Fibroblast of mammary gland (primary cell): ENCODE measurements around the gene CREB3L2.
"Not testable (repeated sequence)": the region's sequence is repeated elsewhere in the genome, so short reads cannot be mapped to it uniquely, and the experiment has no call there.

Experiments
- DNase-seq: peaks from one replicate; pipeline ENCODE4 v3.0.0-alpha.2; 2010; ENCODE audit warnings: low read depth
- H3K4me3 ChIP-seq: 2 replicates; pipeline ENCODE4 v1.5.1; 2011; ENCODE audit warnings: low read depth, mild to moderate bottlenecking, low read length, moderate library complexity; ENCODE audit not compliant: control insufficient read depth
- TF ChIP-seq, protein P1 (sequence below): conservative IDR thresholded peaks from 2 replicates; pipeline ENCODE4 v1.5.1; 2011; ENCODE audit warnings: low read depth, low read length, inconsistent platforms; ENCODE audit not compliant: control insufficient read depth, insufficient read depth

The CREB3L2 gene

DNA sequence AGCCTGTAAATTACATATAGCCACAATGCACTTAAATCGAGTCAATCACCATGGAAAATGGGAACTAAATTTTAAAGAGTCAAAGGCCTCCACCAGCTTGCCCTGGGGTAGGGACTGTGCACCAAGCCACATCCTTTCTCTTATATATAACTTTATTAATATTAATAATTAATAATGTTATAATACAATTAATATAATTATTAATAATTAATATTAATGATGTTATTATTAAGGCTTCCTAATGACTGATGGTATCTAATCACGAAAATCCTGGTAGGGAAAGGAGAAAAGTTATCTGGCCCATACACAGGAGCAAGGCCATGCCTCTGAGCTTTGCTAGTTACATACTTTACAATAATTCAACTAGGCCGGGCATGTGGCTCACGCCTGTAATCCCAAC, 87.9 kb downstream of the CREB3L2 start:
- no peak overlapping the region for H3K4me3 ChIP-seq
- DNase-seq: no peak
- TF ChIP-seq, protein P1, sequence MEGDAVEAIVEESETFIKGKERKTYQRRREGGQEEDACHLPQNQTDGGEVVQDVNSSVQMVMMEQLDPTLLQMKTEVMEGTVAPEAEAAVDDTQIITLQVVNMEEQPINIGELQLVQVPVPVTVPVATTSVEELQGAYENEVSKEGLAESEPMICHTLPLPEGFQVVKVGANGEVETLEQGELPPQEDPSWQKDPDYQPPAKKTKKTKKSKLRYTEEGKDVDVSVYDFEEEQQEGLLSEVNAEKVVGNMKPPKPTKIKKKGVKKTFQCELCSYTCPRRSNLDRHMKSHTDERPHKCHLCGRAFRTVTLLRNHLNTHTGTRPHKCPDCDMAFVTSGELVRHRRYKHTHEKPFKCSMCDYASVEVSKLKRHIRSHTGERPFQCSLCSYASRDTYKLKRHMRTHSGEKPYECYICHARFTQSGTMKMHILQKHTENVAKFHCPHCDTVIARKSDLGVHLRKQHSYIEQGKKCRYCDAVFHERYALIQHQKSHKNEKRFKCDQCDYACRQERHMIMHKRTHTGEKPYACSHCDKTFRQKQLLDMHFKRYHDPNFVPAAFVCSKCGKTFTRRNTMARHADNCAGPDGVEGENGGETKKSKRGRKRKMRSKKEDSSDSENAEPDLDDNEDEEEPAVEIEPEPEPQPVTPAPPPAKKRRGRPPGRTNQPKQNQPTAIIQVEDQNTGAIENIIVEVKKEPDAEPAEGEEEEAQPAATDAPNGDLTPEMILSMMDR: no peak

DNA sequence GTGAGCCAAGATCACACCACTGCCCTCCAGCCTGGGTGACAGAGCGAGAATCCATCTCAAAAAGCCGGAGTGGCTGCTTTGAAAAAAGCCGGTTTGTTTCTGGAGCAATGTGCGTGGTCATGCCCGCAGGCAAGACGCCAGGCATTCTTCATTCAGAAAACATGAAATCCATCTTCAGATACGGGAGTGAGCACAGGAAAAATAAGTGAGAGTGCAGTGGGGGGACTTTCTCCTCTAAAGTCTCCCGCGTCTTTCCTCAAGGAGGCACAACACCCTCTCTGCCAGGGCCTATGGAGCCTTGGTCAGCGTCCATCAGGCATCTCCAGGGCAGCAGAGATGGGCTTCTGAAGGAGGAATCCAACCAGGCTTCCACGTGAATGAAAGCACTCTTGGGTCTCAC, 92.8 kb downstream of the CREB3L2 start:
- peak; percentile 53 for DNase-seq
- TF ChIP-seq, protein P1: no peak
- no peak overlapping the region for H3K4me3 ChIP-seq

GRCh38 chr7:137908106-137908505, 93.8 kb downstream of the CREB3L2 start:
- TF ChIP-seq, protein P1: no peak
- no peak for DNase-seq
- H3K4me3 ChIP-seq: no peak overlapping the region

- DNase-seq, H3K4me3 ChIP-seq: not testable (repeated sequence)
Observed at GRCh38 chr7:137906636-137907035, 95.2 kb downstream of the CREB3L2 start.

GRCh38 chr7:137904833-137905232, 97.1 kb downstream of the CREB3L2 start:
- TF ChIP-seq, protein P1: no peak
- no peak for DNase-seq
- no peak overlapping the region for H3K4me3 ChIP-seq

DNA sequence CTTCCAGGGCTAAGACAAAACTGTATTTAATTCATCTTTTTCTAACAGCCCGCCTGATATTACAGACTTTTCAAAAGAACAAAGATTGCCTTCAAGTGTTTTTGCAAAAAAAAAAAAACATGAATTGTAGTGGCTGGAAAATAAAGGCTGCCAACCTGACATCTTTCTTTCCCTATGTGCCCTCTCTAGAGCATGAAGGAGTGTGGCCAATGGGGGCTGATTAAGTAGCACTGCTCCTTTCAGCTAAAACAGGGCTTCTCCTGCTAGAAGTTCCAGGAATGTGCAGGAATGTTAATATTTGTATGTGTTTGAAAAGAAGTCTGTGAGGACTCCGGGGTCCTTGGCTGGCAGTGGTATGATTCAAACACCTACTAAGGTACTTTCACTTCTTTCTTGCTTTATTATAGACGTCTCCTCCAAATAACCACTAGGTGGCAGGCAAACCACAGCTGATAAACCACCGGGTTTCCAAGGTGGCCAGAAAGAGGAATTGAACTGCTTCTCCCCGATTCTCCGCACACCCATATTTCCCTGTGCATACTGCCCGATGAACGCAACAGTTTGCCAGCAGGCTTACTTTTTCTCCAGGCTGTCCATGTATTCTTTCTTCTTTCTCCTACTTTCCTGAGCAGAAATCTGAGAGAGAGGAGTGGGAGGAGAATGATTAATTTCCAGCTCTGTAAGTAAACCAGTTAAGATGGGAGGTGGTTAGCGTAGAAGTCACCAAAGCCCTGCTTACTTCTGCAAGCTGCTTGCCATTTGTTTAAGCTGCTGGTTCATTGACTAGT, 98.3 kb downstream of the CREB3L2 start:
- DNase-seq: peak; percentile 84
- TF ChIP-seq, protein P1: peak; percentile 76
- no peak overlapping the region for H3K4me3 ChIP-seq

- TF ChIP-seq, protein P1: no peak
- no peak overlapping the region for H3K4me3 ChIP-seq
- no peak for DNase-seq
Observed at GRCh38 chr7:137900137-137900536, 101.7 kb downstream of the CREB3L2 start.
